Gastroesophageal sphincter (tissue), 3 donors: ENCODE measurements around the gene FETUB.

ENCODE experiments used
- POLR2A ChIP-seq, 2 donors: fragments of 450-650 bp; IDR thresholded peaks; one replicate each; pipeline ENCODE4 v1.6.1; 2017; ENCODE audit warnings: antibody characterized with exemption in 2 of 2, mild to moderate bottlenecking in 2 of 2, moderate library complexity in 1 of 2
- POLR2AphosphoS5 ChIP-seq: sonication (generic); formaldehyde crosslinking; IDR thresholded peaks from one replicate; pipeline ENCODE4 v1.6.1; 2017; ENCODE audit warnings: antibody characterized with exemption
- TF ChIP-seq, protein P1 (sequence below), 4 experiments: fragments of 200-600 bp in 2 of 4; fragments of 450-650 bp in 2 of 4; sonication (generic) in 1 of 4; IDR thresholded peaks; one replicate each; pipeline ENCODE4 v1.5.1; 2017 to 2019; ENCODE audit warnings: antibody characterized with exemption in 4 of 4, mild to moderate bottlenecking in 2 of 4, moderate library complexity in 2 of 4

DNA sequence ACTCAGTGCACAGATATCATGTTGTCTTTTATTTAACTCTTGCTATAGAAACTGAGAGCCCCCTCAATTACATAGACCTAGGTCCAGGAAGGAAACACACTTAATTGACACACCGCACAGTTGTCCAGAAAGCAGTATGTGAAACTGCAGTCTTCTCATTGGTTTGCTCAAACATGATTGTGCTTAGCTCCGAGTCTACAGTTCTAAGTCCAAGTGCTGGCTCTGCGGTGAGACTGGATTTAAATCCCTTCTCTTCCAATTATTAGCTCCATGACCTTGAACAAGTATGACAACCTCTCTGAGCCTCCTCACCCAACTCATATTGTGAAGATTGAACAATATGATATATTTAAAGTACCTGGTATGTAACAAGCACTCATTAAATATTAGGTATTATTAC, 46.3 kb upstream of the FETUB start:
- TF ChIP-seq, protein P1, sequence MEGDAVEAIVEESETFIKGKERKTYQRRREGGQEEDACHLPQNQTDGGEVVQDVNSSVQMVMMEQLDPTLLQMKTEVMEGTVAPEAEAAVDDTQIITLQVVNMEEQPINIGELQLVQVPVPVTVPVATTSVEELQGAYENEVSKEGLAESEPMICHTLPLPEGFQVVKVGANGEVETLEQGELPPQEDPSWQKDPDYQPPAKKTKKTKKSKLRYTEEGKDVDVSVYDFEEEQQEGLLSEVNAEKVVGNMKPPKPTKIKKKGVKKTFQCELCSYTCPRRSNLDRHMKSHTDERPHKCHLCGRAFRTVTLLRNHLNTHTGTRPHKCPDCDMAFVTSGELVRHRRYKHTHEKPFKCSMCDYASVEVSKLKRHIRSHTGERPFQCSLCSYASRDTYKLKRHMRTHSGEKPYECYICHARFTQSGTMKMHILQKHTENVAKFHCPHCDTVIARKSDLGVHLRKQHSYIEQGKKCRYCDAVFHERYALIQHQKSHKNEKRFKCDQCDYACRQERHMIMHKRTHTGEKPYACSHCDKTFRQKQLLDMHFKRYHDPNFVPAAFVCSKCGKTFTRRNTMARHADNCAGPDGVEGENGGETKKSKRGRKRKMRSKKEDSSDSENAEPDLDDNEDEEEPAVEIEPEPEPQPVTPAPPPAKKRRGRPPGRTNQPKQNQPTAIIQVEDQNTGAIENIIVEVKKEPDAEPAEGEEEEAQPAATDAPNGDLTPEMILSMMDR (IDR thresholded peaks at IDR 0.05): no peak
- TF ChIP-seq POLR2A (IDR thresholded peaks at IDR 0.05) (no peak), POLR2AphosphoS5 (no peak)
